ENCODE data around the gene PTPRH. TPM values are rescaled to one million over a fixed set of nuclear protein-coding genes. Genes with fewer than 3 reads are reported as not detected.

The PTPRH gene
- total and polyA plus RNA-seq, 9 of the 15 experiments (the other 6 are each of a cell fraction or from before 2014, with no cell fraction given): 0.87 to 34.3 (median 22.7) TPM

DNA sequence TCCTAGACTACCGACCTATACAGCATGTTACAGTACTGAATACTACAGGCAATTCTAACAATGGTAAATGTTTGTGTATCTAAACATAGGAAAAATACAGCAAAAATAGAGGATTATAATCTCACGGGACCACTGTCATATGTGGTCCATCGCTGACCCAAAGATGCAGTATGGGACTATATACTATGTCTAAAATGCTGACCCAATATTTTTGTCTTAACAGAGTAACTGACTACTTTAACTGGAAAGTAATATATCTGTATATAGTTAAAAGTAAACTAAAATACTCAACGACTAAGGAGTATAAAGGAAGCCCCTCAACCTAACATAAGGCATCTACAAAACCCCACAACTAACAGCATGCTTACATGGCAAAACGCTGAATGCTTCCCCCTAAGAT, 23.7 kb upstream of the PTPRH start (continued):
- TF ChIP-seq ZNF318 (IDR thresholded peaks at IDR 0.05; ENCODE audit: borderline replicate concordance in 1 of 2, low read depth in 1 of 2): no peak
- no peak for TF ChIP-seq IFI16 (CRISPR knock-in tag; IDR thresholded peaks at IDR 0.05)
- TF ChIP-seq POLR2G (IDR thresholded peaks at IDR 0.05; ENCODE audit: low read depth, low read length): no peak
- no peak for TF ChIP-seq GABPB2 (CRISPR knock-in tag; conservative IDR thresholded peaks at IDR 0.05)

All from K562 (cell line).